ENCODE data around the gene SPAG8.

Gene SPAG8

DNA sequence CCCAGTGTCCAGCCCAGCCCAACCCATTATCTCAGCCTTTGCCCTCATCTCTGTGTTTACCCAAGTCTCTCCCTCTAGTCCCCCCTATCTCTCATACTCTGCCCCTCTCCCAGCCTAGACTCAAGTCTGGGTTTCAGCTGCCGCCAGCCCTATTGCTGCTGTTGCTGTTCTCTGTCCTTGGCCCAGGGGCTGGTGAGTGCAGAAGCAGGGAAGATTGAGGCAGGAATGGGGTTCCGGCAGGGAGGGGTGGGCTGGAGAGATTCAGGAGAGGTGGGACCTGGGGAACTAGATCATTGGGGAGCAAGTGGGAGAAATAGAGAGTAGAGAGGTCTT lies 17.7 kb upstream of the SPAG8 start:
- Histone ChIP-seq H3K36me3 (ENCODE audit: insufficient read depth, low read length) (no peaks in the 10 kb centered on the region), H3K9me3 (ENCODE audit: control insufficient read depth, insufficient read depth, low read length) (no peaks in the 10 kb centered on the region), H3K9ac (ENCODE audit: low read depth, low read length) (peak overlapping the region; percentile 71; the same call in 1 of the 2 replicates), H3K4me1 (ENCODE audit: insufficient read depth, low read length) (no peaks in the 10 kb centered on the region)

GRCh38 chr9:35829084-35829763 lies 17.2 kb upstream of the SPAG8 start, which contains the start of gene TMEM8B:
Gene TMEM8B, plus strand, starts transcription at chr9:35829228. Its CDS starts 220 bp downstream, at chr9:35829448.
- H3K9me3 ChIP-seq (ENCODE audit: control insufficient read depth, insufficient read depth, low read length) = no peaks in the 10 kb centered on the region
- H3K4me1 ChIP-seq (ENCODE audit: insufficient read depth, low read length) = 0 out of 2 replicates have a peak, but pooled peaks cover 2% of the 10 kb centered on the region
- peak within 1 kb of the TSS; percentile 71; the same call in 1 of the 2 replicates for H3K9ac ChIP-seq (ENCODE audit: low read depth, low read length)
- H3K36me3 ChIP-seq (ENCODE audit: insufficient read depth, low read length) = no peaks in the 10 kb centered on the region

DNA sequence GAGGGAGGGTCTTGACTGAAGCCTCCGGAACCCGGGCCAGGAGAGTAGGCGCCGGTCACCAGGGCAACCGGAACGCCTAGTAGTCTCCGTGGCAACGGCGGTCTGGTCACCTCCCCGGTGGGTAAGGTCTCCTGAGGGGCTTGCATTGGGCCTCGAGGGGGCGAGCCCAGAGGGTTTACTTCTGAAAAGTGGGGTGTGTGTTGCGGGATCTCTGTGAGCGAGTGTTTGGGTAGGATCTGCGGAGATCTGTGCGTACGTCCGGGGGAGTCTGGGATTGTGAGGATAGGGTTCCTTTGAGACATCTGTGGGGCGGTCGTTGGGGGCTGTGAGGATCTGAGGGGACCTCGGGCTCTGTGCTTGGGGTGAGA lies 16.6 kb upstream of the SPAG8 start, which contains the start of gene FAM221B:
Gene FAM221B (minus strand): TSS at position 17 of the 368 bp plus-strand sequence. CDS start 2,571 bp downstream, outside the sequence.
- Histone ChIP-seq H3K36me3 (ENCODE audit: insufficient read depth, low read length) (no peaks in the 10 kb centered on the region), H3K4me1 (ENCODE audit: insufficient read depth, low read length) (0 out of 2 replicates have a peak, but pooled peaks cover 5% of the 10 kb centered on the region), H3K9me3 (ENCODE audit: control insufficient read depth, insufficient read depth, low read length) (no peaks in the 10 kb centered on the region), H3K9ac (ENCODE audit: low read depth, low read length) (peak within 1 kb of the TSS; percentile 71; the same call in 1 of the 2 replicates)

- Histone ChIP-seq H3K9ac (ENCODE audit: low read depth, low read length) (no peak overlapping the region), H3K4me1 (ENCODE audit: insufficient read depth, low read length) (peaks cover 13% of the 10 kb centered on the region), H3K36me3 (ENCODE audit: insufficient read depth, low read length) (no peaks in the 10 kb centered on the region), H3K9me3 (ENCODE audit: control insufficient read depth, insufficient read depth, low read length) (no peaks in the 10 kb centered on the region)
Measured at GRCh38 chr9:35827486-35827885, 15.4 kb upstream of the SPAG8 start.

GRCh38 chr9:35826071-35826701 lies 14.1 kb upstream of the SPAG8 start:
- H3K9ac ChIP-seq (ENCODE audit: low read depth, low read length) = no peak overlapping the region
- no peaks in the 10 kb centered on the region for H3K9me3 ChIP-seq (ENCODE audit: control insufficient read depth, insufficient read depth, low read length)
- peaks cover 13% of the 10 kb centered on the region for H3K4me1 ChIP-seq (ENCODE audit: insufficient read depth, low read length)
- H3K36me3 ChIP-seq (ENCODE audit: insufficient read depth, low read length) = no peaks in the 10 kb centered on the region

DNA sequence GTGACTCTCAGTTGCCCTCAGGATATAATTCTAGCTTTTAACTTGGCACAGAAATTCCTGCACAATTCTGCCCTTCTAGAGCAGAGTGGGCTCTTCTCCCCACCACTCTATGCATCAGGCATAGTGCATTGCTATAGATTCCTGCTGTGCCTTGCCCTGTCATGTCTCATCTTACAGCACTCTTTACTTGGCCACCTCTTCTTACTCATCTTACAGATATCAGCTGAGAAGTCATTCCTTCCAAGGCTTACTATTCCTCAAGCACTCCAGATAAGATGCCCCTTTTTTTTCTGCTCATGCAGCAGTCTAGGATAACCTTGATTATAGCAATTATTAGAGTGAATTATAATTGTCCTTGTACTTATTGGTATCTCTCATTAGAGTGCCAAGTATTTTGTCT lies 10.9 kb upstream of the SPAG8 start:
- Histone ChIP-seq H3K9me3 (ENCODE audit: control insufficient read depth, insufficient read depth, low read length) (no peaks in the 10 kb centered on the region), H3K4me1 (ENCODE audit: insufficient read depth, low read length) (peaks cover 13% of the 10 kb centered on the region), H3K36me3 (ENCODE audit: insufficient read depth, low read length) (no peaks in the 10 kb centered on the region), H3K9ac (ENCODE audit: low read depth, low read length) (no peak overlapping the region)

DNA sequence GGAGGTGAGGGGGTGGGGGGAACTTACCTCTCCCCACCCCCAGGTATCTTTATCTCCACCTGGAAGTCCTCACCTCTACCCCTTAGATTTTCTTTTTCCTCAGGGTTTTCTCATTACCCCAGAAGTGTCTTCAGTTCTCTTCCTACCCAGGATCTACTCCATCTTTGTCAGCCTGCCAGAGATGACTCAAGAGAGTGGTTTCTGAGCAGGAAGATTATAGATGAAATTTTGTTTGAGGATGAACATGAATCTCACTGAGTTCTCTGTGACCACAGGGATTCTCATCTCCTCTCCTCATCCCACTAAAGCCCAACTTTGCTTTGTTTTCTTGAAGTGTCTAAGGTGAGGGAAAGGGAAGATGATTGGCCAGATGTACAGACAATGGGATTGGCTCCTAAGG lies 8.0 kb upstream of the SPAG8 start:
- Histone ChIP-seq H3K36me3 (ENCODE audit: insufficient read depth, low read length) (no peaks in the 10 kb centered on the region), H3K9me3 (ENCODE audit: control insufficient read depth, insufficient read depth, low read length) (no peaks in the 10 kb centered on the region), H3K4me1 (ENCODE audit: insufficient read depth, low read length) (peaks cover 13% of the 10 kb centered on the region), H3K9ac (ENCODE audit: low read depth, low read length) (no peak overlapping the region)

DNA sequence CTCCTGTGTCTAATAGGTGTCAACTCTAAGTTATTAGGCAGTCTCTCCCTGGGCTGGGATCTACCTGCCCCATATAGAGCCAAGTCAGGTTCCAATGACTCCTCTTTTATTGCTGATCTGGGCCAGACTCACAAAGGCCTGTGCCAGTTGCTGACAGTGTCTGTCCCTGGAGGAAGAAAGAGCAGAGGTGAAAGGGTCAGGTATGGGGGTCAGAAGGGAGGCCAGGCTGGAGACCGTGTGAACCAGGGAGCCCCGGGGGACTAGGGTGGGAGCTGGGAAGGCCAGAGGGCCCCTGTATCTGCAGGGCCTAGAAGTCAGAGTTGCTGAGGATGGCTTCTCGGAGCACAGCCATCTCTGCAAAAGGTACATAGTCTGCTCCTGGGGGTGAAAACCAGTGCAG lies 6.3 kb upstream of the SPAG8 start:
- H3K9me3 ChIP-seq (ENCODE audit: control insufficient read depth, insufficient read depth, low read length) = no peaks in the 10 kb centered on the region
- no peak overlapping the region for H3K9ac ChIP-seq (ENCODE audit: low read depth, low read length)
- H3K4me1 ChIP-seq (ENCODE audit: insufficient read depth, low read length) = peaks cover 14% of the 10 kb centered on the region
- no peaks in the 10 kb centered on the region for H3K36me3 ChIP-seq (ENCODE audit: insufficient read depth, low read length)

DNA sequence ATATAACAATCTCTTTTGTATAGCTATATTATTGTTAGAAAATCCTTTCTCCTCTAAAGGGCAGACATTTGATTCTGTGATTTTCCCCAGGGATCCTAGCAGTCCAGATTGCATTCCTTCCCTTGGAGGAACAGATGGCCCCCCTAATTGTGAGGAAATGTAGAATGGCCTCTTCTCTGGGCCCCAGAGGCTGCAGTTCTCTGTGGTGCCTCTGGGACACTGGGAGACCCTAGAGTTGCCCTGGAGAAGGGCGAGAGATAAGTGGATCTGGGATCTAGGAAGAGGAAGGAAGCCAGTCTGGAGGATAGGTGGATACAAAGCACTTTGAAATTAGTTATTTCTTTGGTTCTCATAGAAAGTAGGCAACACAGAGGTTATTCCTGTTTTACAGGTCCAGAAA lies 4.6 kb upstream of the SPAG8 start:
- no peaks in the 10 kb centered on the region for H3K36me3 ChIP-seq (ENCODE audit: insufficient read depth, low read length)
- H3K9me3 ChIP-seq (ENCODE audit: control insufficient read depth, insufficient read depth, low read length) = no peaks in the 10 kb centered on the region
- H3K4me1 ChIP-seq (ENCODE audit: insufficient read depth, low read length) = peaks cover 6% of the 10 kb centered on the region
- no peak overlapping the region for H3K9ac ChIP-seq (ENCODE audit: low read depth, low read length)

- Histone ChIP-seq H3K9me3 (ENCODE audit: control insufficient read depth, insufficient read depth, low read length) (no peaks in the 10 kb centered on the region), H3K4me1 (ENCODE audit: insufficient read depth, low read length) (peaks cover 6% of the 10 kb centered on the region), H3K9ac (ENCODE audit: low read depth, low read length) (peak within 1 kb of the TSS; percentile 77), H3K36me3 (ENCODE audit: insufficient read depth, low read length) (no peaks in the 10 kb centered on the region)
Measured at GRCh38 chr9:35814841-35815543, 2.9 kb upstream of the SPAG8 start, which contains the start of gene HINT2. Gene HINT2, minus strand, starts transcription at chr9:35815042. Its CDS starts 63 bp downstream, at chr9:35814979.

- Histone ChIP-seq H3K4me1 (ENCODE audit: insufficient read depth, low read length) (peaks cover 6% of the 10 kb centered on the region), H3K36me3 (ENCODE audit: insufficient read depth, low read length) (no peaks in the 10 kb centered on the region), H3K9me3 (ENCODE audit: control insufficient read depth, insufficient read depth, low read length) (no peaks in the 10 kb centered on the region), H3K9ac (ENCODE audit: low read depth, low read length) (peak overlapping the region; percentile 77)
Measured at GRCh38 chr9:35814106-35814840, 2.2 kb upstream of the SPAG8 start.

GRCh38 chr9:35813434-35814105 lies 1.5 kb upstream of the SPAG8 start:
- Histone ChIP-seq H3K9me3 (ENCODE audit: control insufficient read depth, insufficient read depth, low read length) (no peaks in the 10 kb centered on the region), H3K9ac (ENCODE audit: low read depth, low read length) (0 out of 2 replicates have a peak overlapping the region, but pooled peaks have one; percentile 77)

GRCh38 chr9:35811381-35812024 lies 559 bp downstream of the SPAG8 start:
- Histone ChIP-seq H3K36me3 (ENCODE audit: insufficient read depth, low read length) (no peaks in the 10 kb centered on the region), H3K9me3 (ENCODE audit: control insufficient read depth, insufficient read depth, low read length) (no peaks in the 10 kb centered on the region), H3K4me1 (ENCODE audit: insufficient read depth, low read length) (peaks cover 6% of the 10 kb centered on the region), H3K9ac (ENCODE audit: low read depth, low read length) (peak overlapping the region; percentile 47; the same call in 1 of the 2 replicates)

More at GRCh38 chr9:35813434-35814105, 1.5 kb upstream of the SPAG8 start:
- peaks cover 6% of the 10 kb centered on the region for H3K4me1 ChIP-seq (ENCODE audit: insufficient read depth, low read length)
- H3K36me3 ChIP-seq (ENCODE audit: insufficient read depth, low read length) = no peaks in the 10 kb centered on the region
